Bronchial epithelial cell (primary cell): ENCODE data around the gene RGMA. TPM values are rescaled to one million over a fixed set of nuclear protein-coding genes. Genes with fewer than 3 reads are reported as not detected.
"Not testable (repeated sequence)": the region's sequence is repeated elsewhere in the genome, so short reads cannot be mapped to it uniquely, and the experiment has no call there.

Source experiments
- DNase-seq: peaks from one replicate; pipeline ENCODE4 v3.0.0-alpha.2; 2010; ENCODE audit warnings: low read depth
- FAIRE-seq: peaks from 2 replicates; lab custom pipeline; 2011; peaks lifted over from hg19 to GRCh38; lab: Jason Lieb, UNC
- H3K27me3 ChIP-seq: 2 replicates; pipeline ENCODE4 v1.5.1; 2011; ENCODE audit warnings: low read length; ENCODE audit not compliant: control insufficient read depth, insufficient read depth
- H3K36me3 ChIP-seq: 2 replicates; pipeline ENCODE4 v1.5.1; 2011; ENCODE audit warnings: low read length; ENCODE audit not compliant: control insufficient read depth, insufficient read depth
- H3K4me3 ChIP-seq: 2 replicates; pipeline ENCODE4 v1.5.1; 2011; ENCODE audit warnings: mild to moderate bottlenecking, low read depth, low read length, control low read depth
- CTCF ChIP-seq: IDR thresholded peaks from 2 replicates; pipeline ENCODE4 v1.5.1; 2011; ENCODE audit warnings: mild to moderate bottlenecking, moderate library complexity, low read length, control low read depth, inconsistent platforms; ENCODE audit not compliant: insufficient read depth, severe bottlenecking
- total RNA-seq: library from RNA; depleted of rRNA; stranded (reverse); fragments of >200 nt; gene quantifications from 2 replicates; pipeline ENCODE4 v1.2.1, GENCODE V29; 2014

Gene RGMA
- total RNA-seq, 1 donor from 2014 or later: 0.53 TPM

- H3K36me3 ChIP-seq: no peaks in the 10 kb centered on the region
Measured at GRCh38 chr15:93042211-93042610, 46.8 kb downstream of the RGMA start.

GRCh38 chr15:93041159-93041547 lies 47.9 kb downstream of the RGMA start:
- no peak for TF ChIP-seq CTCF
- FAIRE-seq (no peak), DNase-seq (no peak)
- Histone ChIP-seq H3K27me3 (no peaks in the 10 kb centered on the region), H3K4me3 (no peak overlapping the region), H3K36me3 (no peaks in the 10 kb centered on the region)

More at GRCh38 chr15:93042211-93042610, 46.8 kb downstream of the RGMA start:
- Histone ChIP-seq H3K4me3 (no peak overlapping the region), H3K27me3 (no peaks in the 10 kb centered on the region)
- no peak for FAIRE-seq
- no peak for TF ChIP-seq CTCF
- no peak for DNase-seq

GRCh38 chr15:93040288-93041158 lies 48.5 kb downstream of the RGMA start:
- no peak for FAIRE-seq
- Histone ChIP-seq H3K4me3 (no peak overlapping the region), H3K36me3 (no peaks in the 10 kb centered on the region), H3K27me3 (no peaks in the 10 kb centered on the region)
- TF ChIP-seq CTCF: no peak
- no peak for DNase-seq

GRCh38 chr15:93039562-93040287 lies 49.3 kb downstream of the RGMA start:
- FAIRE-seq, H3K36me3 ChIP-seq, H3K27me3 ChIP-seq, DNase-seq, H3K4me3 ChIP-seq: not testable (repeated sequence)

- no peaks in the 10 kb centered on the region for H3K27me3 ChIP-seq
- DNase-seq (no peak), FAIRE-seq (peak; percentile 94)
- no peak overlapping the region for H3K4me3 ChIP-seq
- TF ChIP-seq CTCF: no peak
- no peaks in the 10 kb centered on the region for H3K36me3 ChIP-seq
Measured at GRCh38 chr15:93037820-93038705, 50.9 kb downstream of the RGMA start.
